ENCODE measurements around the gene FBXL16. TPM values are rescaled to one million over a fixed set of nuclear protein-coding genes. Genes with fewer than 3 reads are reported as not detected.

FBXL16 gene
- total RNA-seq, 1 donor from 2014 or later: 3.9 TPM

DNA sequence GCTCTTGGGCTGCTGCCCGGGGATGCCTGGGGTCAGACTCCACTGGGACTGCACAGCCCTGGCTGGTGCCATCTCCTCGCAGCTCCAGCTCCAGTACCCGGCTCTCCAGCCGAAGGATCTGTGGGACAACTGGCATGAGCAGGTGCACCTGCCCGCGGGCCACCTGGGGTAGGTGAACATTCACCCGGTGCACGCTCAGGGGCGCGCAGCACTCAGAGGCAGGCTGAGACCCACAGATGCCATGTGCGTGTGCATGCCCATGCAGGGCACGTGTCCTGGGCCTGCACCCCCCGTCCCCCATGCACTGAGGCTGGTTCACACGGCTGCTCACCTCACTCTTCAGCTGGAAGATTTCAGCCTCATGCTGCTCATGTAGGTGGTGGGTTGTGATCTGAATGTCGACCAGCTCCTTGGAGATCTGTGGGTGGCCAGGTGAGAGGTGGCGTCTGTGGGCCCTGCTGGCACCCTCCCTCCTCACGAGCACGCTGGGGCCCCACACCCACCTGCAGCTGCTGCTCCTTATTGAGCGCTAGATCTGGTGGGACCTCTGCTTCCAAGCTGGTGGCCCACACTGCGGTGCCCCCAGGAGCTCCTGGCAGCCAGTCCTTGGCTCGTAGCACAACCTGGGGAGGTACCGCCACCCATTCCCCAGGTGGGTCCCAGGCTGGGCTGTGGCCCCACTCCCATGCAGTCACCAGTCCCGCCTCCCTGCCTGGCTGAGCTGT lies 20.0 kb upstream of the FBXL16 start:
- peak overlapping the region; percentile 23 for H3K27ac Mint-ChIP-seq
- no peak overlapping the region for H3K4me3 Mint-ChIP-seq
- no peak for DNase-seq (ENCODE audit: extremely low spot score, unreplicated experiment)
- H3K9me3 Mint-ChIP-seq: no peaks in the 10 kb centered on the region
- H3K4me1 Mint-ChIP-seq (ENCODE audit: unreplicated experiment): no peaks in the 10 kb centered on the region
- TF ChIP-seq, protein P1, sequence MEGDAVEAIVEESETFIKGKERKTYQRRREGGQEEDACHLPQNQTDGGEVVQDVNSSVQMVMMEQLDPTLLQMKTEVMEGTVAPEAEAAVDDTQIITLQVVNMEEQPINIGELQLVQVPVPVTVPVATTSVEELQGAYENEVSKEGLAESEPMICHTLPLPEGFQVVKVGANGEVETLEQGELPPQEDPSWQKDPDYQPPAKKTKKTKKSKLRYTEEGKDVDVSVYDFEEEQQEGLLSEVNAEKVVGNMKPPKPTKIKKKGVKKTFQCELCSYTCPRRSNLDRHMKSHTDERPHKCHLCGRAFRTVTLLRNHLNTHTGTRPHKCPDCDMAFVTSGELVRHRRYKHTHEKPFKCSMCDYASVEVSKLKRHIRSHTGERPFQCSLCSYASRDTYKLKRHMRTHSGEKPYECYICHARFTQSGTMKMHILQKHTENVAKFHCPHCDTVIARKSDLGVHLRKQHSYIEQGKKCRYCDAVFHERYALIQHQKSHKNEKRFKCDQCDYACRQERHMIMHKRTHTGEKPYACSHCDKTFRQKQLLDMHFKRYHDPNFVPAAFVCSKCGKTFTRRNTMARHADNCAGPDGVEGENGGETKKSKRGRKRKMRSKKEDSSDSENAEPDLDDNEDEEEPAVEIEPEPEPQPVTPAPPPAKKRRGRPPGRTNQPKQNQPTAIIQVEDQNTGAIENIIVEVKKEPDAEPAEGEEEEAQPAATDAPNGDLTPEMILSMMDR (conservative IDR thresholded peaks at IDR 0.05): no peak
- no peaks in the 10 kb centered on the region for H3K27me3 Mint-ChIP-seq
- no peaks in the 10 kb centered on the region for H3K36me3 Mint-ChIP-seq

DNA sequence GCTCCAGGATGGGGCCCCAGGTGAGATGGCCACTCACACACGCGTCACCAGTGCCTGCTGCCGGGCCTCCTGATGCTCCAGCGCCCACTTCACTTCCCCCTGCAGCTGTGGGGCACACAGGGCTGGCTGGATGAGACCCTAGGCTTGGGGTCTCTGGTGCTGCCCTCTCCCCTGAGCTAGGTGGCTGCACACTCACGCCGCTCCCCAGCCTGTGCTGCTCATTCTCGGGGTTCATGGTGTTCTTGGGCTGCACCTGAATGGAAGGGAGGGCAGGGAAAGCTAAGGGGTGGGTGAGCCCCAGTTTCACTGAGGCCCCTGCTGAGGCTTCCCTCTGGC lies 19.4 kb upstream of the FBXL16 start:
- Mint-ChIP-seq H3K36me3 (no peaks in the 10 kb centered on the region), H3K27ac (no peak overlapping the region), H3K27me3 (no peaks in the 10 kb centered on the region), H3K9me3 (no peaks in the 10 kb centered on the region), H3K4me1 (ENCODE audit: unreplicated experiment) (no peaks in the 10 kb centered on the region), H3K4me3 (peak overlapping the region; percentile 57)
- DNase-seq (ENCODE audit: extremely low spot score, unreplicated experiment): no peak
- TF ChIP-seq, protein P1 (conservative IDR thresholded peaks at IDR 0.05): no peak

DNA sequence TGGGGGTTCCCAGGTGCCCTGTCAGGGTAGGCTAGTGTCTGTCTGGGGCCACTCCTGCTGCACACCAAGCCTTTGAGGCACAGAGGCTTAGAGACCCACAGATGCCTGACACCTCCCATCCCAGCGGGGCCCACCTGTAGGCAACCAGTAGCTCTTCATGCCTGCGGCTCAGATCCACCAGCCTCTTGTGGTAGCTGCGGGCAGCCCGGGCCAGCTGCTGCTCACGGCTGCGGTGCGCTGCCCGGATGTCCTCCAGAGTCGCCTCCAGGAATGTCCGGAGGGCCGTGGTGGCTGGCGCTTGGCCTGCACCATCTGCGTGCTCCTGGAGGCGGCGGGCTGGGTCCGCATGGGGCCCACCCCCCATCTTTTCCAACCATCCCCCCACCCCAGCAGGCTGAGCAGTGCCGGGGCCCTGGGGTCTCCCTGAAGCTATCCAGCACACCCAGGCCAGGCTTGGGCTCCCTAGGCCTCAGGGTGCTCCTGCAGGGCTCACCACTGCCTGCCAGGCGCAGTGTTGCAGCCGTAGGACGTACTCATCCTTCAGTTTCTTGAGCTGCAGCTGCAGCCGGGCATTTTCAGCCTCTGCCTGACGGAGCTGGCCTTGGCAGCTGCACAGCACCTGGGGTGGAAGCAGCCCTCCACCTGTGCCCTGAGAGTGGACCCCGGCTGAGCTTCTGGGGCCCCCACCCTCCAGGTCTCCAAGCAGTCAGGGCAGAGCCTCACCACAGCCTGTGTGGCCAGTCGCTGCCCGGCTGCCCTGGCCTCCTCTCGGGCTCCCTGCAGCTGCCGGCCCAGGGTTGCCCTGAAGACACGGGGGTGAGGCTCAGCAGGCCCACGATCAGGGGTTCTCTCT lies 18.8 kb upstream of the FBXL16 start:
- no peak overlapping the region for H3K4me3 Mint-ChIP-seq
- TF ChIP-seq, protein P1 (conservative IDR thresholded peaks at IDR 0.05): no peak
- no peaks in the 10 kb centered on the region for H3K9me3 Mint-ChIP-seq
- H3K27me3 Mint-ChIP-seq: no peaks in the 10 kb centered on the region
- H3K36me3 Mint-ChIP-seq: no peaks in the 10 kb centered on the region
- H3K27ac Mint-ChIP-seq: no peak overlapping the region
- no peaks in the 10 kb centered on the region for H3K4me1 Mint-ChIP-seq (ENCODE audit: unreplicated experiment)
- DNase-seq (ENCODE audit: extremely low spot score, unreplicated experiment): no peak

DNA sequence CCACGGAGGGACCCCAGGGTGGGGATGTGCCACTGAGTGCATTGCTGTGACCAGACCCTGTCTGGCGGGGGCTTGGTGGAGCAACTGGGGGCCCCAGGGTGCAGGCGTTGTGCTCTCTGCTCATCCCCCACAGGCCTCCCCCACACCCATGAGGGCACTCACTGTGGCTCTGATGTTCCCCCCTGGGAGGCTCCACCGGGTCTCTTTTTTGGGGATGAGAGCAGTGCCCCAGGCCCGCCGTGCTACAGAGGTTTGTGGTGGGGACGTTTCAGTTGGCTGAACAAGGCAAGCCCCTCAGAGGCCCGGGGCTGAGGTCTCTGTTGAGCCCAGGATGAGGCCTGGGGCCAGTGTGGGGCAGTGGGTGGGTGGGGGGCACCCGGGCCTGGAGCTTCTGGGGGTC lies 18.1 kb upstream of the FBXL16 start:
- Mint-ChIP-seq H3K27ac (no peak overlapping the region), H3K4me1 (ENCODE audit: unreplicated experiment) (peaks cover 6% of the 10 kb centered on the region), H3K4me3 (no peak overlapping the region), H3K27me3 (no peaks in the 10 kb centered on the region), H3K9me3 (no peaks in the 10 kb centered on the region), H3K36me3 (no peaks in the 10 kb centered on the region)
- DNase-seq (ENCODE audit: extremely low spot score, unreplicated experiment): no peak
- TF ChIP-seq, protein P1 (conservative IDR thresholded peaks at IDR 0.05): no peak

DNA sequence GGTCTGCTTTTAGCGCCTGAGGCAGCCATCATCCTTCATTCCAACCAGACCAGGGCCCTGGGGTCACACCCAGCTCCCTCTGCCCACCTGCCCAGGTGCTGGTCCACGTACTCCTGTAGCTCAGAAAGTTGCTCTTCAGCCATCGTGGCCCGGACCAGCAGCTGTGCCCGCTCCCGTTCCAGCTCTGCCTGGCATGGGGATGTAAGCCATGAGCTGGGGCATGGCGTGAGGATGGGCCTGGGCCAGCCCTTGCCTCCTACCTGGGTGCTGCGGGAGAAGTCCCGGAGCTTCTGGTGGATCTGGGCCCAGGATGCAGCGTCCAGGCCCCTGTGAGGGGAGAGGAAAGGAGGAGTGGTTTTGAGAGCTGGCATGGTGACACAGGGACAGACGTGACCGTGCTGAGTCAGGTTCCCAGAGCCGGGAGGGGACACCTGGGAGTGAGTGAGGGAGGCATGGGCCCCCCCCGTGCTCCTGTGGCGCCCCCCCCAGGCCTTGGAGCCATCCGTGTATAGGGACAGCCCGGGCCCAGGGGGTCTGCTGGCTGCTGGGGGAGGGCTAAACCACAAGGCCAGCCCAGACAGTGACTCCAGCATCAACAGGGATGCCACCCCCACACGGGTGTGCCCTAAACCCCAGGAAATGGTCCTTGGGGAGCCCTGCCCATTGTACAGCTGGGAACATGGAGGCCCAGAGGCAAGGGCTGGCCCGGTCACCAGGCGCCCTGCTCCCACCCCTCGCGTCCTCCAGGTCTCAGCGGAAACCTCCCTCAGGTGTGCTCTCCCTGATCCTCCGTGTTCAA lies 17.4 kb upstream of the FBXL16 start:
- TF ChIP-seq, protein P1 (conservative IDR thresholded peaks at IDR 0.05): no peak
- no peak for DNase-seq (ENCODE audit: extremely low spot score, unreplicated experiment)
- H3K4me1 Mint-ChIP-seq (ENCODE audit: unreplicated experiment): peaks cover 8% of the 10 kb centered on the region
- H3K36me3 Mint-ChIP-seq: no peaks in the 10 kb centered on the region
- peak overlapping the region; percentile 49 for H3K4me3 Mint-ChIP-seq
- no peaks in the 10 kb centered on the region for H3K27me3 Mint-ChIP-seq
- H3K27ac Mint-ChIP-seq: no peak overlapping the region
- no peaks in the 10 kb centered on the region for H3K9me3 Mint-ChIP-seq
